Fibroblast of the conjunctiva (primary cell): ENCODE measurements around the gene TMEM163.
"Not testable (repeated sequence)": the region's sequence is repeated elsewhere in the genome, so short reads cannot be mapped to it uniquely, and the experiment has no call there.

Experiments
- DNase-seq: peaks from one replicate; pipeline ENCODE4 v3.0.0-alpha.2; 2010; ENCODE audit warnings: low read depth

The TMEM163 gene

DNA sequence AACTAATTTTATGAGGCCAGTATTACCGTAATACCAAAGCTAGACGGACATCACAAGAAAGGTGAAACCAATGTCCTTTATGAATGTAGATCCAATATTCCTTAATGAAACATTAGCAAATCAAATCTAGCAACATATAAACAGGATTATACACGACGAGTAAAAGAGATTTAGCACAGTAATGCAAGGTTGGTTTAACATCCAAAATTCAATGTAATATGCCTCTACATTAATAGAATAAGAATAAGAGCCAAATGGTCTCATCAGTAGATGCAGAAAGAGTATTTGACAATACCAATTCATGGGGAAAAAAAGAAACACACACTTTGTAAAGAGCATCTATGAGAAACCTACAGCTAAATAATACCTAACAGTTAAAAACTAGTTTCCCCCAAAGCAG, 99.5 kb downstream of the TMEM163 start:
- DNase-seq: no peak

DNA sequence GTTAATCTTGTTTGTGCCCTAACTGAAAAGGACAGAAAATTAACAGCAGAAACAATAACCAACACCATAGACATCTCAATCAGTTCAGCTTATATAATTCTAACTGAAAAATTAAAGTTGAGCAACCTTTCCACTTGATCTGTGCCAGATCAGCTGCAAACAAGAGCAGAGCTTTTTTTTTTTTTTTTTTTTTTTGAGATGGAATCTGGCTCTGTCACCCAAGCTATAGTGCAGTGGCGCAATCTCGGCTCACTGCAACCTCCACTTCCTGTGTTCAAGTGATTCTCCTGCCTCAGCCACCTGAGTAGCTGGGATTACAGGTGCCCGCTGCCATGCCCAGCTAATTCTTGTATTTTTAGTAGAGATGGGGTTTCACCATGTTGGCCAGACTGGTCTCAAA, 103.3 kb downstream of the TMEM163 start:
- not testable (repeated sequence) for DNase-seq

DNA sequence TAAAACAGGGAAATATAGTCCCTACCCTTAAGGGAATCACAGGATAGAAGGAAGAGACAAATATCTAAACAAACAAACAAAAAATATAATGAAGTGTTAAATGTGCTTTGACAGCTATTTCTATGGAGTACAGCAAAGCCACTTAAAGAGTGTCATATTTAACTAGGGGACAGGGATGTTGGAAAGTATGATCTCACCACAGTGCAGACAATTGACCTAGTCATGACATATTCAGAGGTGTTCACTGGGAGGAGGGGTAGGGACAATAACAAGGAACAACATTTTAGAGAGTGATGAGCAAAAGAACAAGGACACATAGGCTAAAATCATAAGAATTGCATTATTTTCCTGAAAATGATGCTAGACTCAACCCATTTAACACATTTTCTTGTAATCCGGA, 107.5 kb downstream of the TMEM163 start:
- no peak for DNase-seq

DNA sequence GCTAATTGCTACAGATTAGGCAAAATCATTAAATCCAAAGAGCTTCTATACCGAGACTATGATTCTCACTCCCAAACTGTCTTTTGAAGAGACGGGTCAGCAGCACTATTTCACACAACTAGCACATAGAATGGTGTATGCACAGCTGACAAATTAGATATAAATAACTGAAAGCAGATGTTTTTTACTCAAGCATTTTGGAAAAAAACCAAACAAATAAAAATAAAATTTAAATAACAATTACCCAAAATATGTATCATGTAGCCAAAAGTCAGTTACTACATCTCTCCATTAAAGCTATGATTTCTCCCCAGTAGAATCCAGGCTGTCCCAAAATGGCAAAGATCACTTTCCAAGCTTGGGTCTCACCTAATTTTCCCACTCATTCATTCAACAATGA, 107.9 kb downstream of the TMEM163 start:
- DNase-seq: no peak

DNA sequence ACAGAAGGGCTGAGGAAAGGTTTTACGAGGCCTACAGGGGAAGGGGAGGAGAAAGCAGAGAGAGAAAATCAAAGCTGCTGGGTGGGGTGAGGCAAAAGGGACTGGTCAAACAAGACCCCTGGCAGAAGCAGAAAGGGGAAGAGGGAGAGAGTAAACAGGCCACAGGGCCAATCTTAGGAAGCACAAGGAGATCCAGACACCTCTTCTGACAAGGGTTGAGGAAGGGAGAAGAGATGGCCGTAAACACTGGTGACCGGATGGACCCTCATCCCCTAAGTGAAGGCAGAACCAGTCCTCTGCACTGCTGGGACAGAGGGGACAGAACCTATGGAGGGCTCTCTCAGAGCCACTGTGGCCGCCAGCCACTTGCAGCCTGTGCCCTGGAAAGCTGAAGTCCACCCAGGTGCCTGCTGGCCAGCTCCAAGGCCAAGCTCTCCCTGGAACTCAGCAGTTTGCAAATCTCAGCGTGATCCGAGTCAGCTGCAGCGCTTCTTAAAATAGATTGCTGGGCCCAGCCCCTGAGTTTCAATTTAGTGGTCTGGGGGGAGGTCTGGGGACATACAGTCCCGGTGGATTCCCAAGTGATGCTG, 108.8 kb downstream of the TMEM163 start:
- DNase-seq: no peak

DNA sequence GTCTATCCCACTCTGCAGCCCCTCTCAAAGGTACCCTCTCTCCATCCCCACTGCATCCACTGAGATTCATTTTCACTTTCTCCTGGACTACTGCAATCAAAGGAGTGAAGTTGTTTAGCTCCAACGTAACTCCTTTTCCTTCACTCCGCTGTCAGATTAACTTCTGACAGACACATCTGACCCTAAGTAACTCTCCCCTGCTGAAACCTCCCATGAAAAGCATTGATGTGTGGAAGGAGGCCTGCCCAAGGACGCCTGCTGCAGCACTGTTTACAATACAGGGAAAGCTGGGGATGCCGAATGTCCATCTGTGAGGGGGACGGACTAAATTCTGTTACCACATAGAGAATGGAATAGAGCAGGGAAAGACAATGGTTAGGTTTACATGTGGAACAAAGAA, 114.8 kb downstream of the TMEM163 start:
- DNase-seq: no peak

DNA sequence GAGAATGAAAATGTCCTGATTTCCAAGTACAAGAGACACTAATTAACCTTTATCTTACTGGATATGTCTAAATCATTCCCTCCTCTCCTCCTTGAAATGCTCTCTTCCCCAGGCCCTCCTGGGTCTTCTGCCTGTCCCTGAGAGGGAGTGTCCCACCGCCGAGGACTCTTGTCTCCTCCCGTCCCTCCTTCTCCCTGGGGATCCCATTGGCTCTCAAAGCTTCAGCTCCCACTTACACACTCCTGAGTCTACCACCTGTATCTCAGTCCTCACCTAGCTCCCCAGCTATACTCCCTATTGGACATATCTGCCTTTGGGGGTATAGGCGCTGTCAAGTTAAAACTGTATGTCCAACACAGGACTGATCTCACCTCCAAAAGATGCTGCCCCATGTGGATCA, 116.1 kb downstream of the TMEM163 start:
- DNase-seq: no peak

DNA sequence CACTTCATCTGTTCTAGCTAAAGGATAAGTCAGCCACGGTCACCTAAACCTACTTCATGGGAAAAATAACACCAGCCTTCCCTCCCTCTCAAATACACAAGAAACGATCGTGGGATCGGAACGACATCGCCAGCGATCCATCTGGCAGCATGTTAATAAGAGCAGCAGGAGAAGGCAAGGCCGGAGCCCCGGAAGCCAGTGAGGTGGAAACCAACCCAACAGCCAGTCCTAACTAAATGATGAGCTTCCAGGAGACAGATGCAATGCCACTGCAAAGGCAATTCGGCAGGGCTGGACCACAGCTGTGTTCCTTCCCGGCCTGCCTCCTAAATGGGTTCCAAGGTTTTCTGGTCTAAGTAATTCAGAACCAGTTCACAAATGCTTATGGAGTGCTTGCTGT, 117.5 kb downstream of the TMEM163 start:
- no peak for DNase-seq

DNA sequence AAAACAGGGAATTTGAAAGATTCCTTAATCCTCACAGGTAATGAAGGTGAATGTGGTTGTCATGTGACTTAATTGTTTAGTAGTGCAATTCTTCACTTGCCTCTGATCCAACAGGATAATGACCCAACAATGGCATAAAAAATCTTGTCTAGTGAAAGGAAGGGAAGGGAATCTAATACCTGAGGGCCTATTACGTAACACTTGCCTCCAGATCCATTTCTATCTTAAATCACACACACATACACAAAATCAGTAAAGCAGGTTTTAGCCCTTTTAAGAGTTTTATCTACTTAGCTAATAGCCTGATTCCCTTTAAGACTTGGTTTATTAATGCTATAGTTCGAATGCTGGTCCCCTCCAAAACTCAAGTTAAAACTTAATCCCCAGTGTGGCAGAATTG, 118.6 kb downstream of the TMEM163 start:
- no peak for DNase-seq

DNA sequence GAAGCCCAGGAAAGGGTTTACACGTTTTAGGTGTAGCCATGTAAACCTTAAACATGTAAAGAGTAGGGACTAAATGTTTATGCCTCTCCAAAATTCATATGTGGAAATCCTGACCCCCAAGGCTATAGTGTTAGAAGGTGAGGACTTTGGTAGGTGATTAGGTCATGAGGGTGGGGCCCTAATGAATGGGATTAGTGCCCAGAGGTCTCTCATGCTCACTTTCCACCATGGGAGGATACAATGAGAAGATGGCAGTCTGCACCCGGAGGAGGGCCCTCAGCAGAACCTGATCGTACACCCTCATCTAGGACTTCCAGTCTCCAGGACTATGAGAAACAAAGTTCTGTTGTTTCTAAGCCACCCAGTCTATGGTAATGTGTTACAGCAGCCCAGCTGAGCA, 119.6 kb downstream of the TMEM163 start:
- no peak for DNase-seq

DNA sequence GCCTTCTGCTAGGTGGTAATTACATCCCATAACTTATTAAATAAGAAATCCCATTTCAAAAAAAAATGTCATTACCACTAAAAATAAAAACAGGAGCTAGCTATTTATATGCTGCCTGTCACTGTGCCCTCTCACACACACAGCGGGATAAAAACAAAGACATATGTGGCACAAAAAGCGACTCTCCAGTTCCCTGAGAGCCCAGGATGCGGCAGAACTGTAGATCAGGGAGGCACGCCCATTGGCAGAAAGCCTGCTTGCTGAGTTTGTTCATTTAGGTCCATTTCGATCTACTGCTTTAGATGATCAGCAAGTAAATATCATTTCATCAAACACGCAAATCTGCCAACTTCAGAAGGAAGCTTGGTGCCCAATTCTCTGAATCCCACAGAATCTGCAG, 124.4 kb downstream of the TMEM163 start:
- no peak for DNase-seq

DNA sequence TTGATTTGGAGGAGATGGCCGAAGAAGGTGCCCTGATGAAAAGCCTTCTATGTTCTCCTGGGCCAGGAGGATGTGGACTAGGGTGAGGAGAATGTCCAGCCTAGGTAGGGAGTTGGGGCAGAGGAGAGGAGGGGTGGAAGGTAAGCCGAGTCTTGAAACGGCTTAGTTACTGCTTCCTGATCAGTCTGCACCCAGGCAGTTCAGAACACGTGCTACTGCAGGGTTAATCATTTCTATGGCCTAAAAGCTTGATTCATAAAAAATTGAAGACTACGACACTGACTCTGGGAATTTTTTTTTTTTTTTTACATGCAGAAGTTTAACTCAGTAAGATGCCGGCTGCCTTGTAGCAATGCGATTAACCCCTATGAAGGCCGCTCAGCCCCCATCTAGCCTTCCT, 125.3 kb downstream of the TMEM163 start:
- no peak for DNase-seq

DNA sequence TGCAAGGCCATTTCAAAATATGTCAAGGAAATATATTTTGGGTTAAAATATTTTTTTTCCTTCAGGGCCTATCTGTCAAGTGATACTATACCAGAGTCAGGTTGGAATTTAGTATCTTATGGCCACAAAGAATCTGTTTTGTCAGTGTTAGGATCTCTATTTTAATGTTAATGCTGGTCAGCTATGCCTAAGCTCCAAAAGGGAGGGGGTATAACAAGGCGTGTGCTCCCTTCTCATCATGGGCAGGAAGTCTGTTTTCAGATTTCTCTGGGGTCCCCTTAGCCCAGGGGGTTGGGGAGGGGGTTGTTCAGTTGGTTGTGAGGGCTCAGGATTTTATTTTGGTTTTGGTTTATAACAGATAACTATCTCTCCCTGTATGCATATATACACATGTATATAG, 126.4 kb downstream of the TMEM163 start:
- no peak for DNase-seq

DNA sequence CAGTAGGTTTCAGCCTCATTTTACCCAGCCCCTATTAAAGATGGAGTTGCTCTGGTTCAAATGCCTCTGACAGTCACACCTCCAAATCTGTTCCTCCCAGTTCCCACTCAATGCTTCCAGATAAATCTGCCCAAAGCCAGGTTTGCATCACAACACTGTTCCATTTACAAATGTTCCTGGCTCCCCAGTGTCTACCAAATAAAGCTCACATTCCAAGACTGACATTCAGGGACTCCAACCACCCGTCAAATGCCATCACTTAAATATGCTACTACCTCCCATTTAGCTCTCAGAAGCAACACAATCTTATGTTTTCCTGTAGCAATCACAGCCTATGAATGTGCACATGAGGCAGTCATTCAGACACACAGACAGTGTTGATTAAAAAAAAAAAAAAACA, 127.3 kb downstream of the TMEM163 start:
- no peak for DNase-seq

DNA sequence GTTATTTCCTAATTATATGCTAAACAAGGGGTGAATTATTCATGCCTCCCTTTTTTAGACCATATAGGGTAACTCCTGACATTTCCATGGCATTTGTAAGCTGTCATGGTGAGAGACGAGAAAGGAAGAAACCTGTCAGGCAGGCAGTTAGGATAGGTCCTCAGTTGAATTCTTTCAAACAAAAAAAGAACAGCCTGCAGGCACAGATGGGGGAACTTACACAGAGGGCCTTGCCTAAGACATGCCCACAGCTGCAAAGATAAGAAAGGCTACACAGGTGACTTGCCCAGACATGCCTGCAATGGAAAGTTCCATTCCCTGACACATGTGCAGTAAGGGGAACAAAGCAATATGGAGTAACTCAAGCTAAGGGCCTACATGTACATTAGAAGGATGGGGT, 128.1 kb downstream of the TMEM163 start:
- DNase-seq: no peak

DNA sequence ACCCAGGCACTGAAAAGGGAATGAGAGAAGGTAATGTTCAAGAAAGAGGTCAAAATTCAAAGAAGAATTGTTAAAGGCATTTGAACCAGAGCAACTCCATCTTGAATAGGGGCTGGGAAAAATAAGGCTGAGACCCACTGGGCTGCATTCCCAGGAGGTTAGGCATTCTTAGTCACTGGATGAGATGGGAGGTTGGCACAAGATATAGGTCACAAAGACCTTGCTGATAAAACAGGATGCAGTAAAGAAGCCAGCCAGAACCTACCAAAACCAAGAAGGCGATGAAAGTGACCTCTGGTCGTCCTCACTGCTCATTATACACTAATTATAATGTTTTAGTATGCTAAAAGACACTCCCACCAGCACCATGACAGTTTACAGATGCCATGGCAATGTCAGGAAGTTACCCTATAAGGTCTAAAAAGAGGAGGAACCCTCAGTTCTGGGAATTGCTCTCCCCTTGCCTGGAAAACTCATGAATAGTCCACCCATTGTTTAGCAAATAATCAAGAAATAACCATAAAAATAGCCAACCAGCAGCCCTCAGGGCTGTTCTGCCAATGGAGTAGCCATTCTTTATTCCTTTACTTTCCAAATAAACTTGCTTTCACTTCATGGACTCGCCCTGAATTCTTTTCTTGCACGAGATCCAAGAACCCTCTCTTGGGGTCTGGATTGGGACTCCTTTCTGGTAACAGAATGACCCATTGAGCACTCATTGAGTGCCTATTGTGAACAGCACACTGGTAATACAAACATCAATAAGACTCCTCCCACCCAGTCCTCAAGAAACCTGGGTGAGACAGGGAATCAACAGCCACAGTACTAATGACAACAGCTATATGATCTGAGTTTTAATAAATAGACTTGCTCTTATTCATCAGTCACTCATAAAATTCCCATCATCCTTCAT, 129.4 kb downstream of the TMEM163 start:
- not testable (repeated sequence) for DNase-seq

DNA sequence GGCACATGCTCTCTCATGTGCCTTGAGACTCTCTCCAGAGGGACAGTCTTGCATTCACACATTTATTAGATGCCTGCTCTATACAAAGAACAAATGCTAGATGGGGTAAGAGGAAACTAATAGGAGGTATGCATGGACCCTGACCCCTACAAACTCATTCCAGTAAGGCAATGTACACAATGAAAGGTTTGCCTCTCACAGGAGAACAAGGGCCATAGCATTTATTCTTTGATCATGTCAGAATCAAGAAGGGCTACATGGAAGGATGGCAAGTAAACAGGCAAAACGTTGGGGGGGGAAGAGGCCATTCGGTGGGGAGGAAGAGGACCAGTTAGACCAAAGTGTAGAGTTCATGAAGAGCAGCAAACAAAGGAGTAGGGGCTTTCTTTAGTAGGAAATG, 130.2 kb downstream of the TMEM163 start:
- no peak for DNase-seq

DNA sequence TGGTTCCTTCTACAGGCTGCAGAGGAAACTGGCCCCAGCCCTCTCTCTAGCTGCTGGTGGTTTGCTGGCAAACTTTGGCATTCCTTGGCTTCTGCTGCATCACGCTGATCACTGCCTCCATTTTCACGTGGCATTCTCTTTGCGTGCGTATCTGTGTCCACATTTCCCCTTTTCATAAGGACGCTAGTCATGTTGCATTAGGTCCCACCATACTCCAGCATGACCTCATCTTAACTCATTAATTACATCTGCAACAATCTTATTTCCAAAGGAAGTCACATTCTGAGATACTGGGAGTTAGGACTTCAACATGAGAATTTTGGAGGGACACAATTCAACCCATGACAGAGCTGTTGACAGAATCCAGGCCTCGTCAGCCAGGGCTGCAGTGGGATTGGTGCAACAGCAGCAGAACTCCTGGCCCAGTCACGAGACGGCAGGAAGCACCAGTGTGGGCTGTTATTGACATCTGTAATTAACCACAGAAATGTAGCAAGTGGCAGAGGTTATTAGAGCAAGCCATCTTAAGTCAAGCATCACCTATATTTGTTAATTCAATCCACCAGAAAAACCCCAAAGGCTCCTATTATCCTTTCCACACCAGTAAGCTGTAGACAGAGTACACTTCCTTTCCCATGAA, 132.4 kb downstream of the TMEM163 start:
- DNase-seq: no peak

DNA sequence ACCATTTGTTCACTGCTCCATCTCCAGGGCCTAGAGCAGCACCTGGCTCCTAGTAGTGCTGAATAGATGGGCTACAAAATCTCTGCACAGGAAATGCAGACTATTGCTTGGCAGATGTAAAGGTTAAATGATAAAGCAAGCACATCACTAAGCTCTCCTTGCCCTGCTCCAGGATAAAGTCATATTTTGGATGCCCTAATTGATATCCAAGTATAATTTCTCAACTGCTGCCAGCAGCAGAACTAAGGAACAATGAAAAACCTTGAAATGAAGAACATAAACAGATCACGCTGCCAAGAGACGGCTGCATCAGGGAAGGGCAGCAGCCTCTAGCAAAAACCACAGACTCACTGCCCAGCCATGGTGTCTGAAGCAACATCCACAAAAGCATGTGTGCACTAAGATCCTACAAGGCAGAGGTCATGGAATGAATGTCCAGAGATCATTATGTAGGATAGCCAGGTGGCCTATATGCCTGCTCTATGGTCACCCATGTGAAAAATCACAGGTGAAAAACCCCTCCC, 134.7 kb downstream of the TMEM163 start:
- no peak for DNase-seq

DNA sequence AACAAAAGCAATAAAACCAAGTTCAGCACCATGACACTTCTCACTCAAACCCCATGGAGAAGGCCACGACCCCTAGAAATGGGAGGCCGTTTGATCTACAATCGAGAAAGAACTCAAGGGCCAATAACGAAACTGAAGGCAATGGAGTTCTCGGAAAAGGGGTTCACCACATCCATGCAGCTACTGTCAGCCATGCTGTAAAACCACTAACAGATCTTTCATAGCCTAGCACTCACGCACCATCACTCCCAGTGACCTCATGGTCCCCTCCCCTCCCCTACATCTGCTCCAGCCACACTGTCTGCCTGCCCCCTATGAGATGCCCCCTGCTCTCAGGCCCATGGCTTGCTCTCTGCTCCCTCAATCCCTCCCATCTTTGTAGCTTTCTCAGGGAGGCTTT, 135.3 kb downstream of the TMEM163 start:
- DNase-seq: no peak

DNA sequence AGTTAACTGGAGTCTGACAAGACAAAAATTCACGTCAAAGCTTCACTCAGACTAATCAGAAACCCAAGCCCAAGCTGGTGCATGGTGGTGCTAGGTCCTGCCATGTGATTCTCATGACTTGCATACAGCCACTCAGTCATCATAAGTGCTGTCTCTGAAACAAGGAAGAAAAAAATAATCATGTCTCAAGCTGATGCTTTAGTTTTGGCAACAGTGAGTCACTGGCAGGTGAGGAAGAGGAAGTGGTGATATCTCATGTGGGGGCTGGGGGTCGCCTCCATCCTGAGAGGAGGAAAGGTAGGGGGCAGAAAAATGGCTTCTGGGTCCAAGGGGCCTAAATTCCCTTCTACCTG, 136.3 kb downstream of the TMEM163 start:
- no peak for DNase-seq

DNA sequence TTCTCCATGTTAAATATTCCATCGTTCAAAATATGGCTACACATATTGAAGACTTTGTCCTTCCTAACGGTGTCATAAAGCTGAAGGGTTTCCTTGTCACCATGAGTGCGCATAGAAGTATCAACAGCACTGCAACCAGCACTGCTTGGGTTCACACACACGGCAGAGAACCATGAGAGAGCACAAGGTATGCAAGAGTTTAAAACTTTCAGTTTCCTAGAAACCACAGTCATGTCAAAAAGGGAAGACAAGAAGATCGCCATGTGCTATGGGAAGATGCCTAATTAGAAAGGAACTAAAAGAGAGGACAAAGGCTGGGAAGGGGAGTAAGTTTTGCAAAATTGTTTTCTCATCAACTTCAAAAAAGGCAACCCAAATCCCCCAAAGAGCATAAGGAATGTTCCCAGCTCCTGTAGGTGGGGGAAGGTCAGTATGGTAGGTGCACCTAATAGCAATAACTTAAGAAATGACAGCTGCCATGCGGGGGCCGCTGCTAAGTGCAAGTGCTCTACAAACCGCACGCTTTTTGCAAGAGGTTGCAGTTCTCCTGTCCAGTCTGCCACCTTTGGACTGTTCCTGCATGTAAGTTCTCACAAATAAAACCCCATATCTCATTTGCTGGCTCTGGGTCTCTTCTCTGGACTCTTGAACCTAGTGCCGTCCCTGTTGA, 136.8 kb downstream of the TMEM163 start:
- DNase-seq: no peak

DNA sequence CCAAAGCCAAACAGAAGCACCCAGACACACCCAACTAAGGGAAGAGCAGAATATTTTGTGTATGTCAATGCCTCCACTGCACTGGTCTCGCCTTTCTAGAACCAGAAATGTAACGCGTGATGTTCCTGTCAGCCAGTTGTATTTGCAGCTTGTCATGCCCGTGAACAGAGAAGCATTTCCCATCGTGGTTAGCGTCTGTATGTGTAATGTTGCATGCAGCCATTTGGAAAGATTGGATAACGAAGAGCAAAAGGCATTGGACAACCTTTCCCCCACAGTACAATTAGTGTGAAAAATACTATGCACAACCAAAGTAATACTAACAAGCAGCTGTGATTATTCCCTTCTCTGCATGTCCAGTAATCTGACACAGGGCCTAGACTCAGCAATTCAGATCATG, 140.5 kb downstream of the TMEM163 start:
- no peak for DNase-seq
